C4-2B (cell line): ENCODE data around the gene WWOX.

Experiments
- CTCF ChIP-seq: fragments of 450-650 bp; conservative IDR thresholded peaks from 2 replicates; pipeline ENCODE4 v1.5.1; 2017; ENCODE audit warnings: mild to moderate bottlenecking
- ZFX ChIP-seq: fragments of 450-650 bp; IDR thresholded peaks from 2 replicates; pipeline ENCODE4 v1.6.1; 2017

- TF ChIP-seq CTCF = no peak
- TF ChIP-seq ZFX = no peak
Observed at GRCh38 chr16:78744796-78745107, 645.3 kb downstream of the WWOX start.
